Panc1 (cell line): ENCODE results near the gene PARS2. TPM values are rescaled to one million over a fixed set of nuclear protein-coding genes. Genes with fewer than 3 reads are reported as not detected.

Source experiments
- ATAC-seq: fragments of 200-7000 bp; cut with Tn5 transposase; 2 replicates; pipeline ENCODE4 v1.9.1; 2020; ENCODE audit warnings: mild to moderate bottlenecking, moderate library complexity
- BruUV-seq: library from RNA; stranded (reverse); fragments of 400-500 nt; replicated peaks from 2 replicates; lab custom pipeline; 2021; lab: Mats Ljungman, UMichigan
- CTCF ChIA-PET: fragments of 300-600 bp; sonication (Branson Sonifier 250); formaldehyde crosslinking; loops from one replicate; lab custom pipeline; 2022; ENCODE audit warnings: antibody characterized with exemption; lab: Charles Lee
- POLR2A ChIA-PET: fragments of 300-600 bp; sonication (Branson Sonifier 250); formaldehyde crosslinking; loops from one replicate; lab custom pipeline; 2022; ENCODE audit warnings: antibody characterized with exemption; lab: Charles Lee
- DNase-seq: peaks from one replicate; pipeline ENCODE4 v3.0.0-alpha.2; 2010; ENCODE audit warnings: low read depth, low spot score
- H3K27ac ChIP-seq: 2 replicates; pipeline ENCODE4 v1.5.1; 2011; ENCODE audit warnings: mild to moderate bottlenecking, low read length, inconsistent platforms
- H3K27me3 ChIP-seq: fragments of 200-500 bp; sonication (Bioruptor generic); 2 replicates; pipeline ENCODE4 v1.6.0; 2014; ENCODE audit warnings: low read length, inconsistent platforms; ENCODE audit not compliant: control insufficient read depth, insufficient read depth
- H3K36me3 ChIP-seq: fragments of 200-500 bp; sonication (Bioruptor generic); 2 replicates; pipeline ENCODE4 v1.5.1; 2014; ENCODE audit warnings: inconsistent platforms, mild to moderate bottlenecking, low read length, moderate library complexity; ENCODE audit not compliant: control insufficient read depth, insufficient read depth
- H3K4me1 ChIP-seq: 2 replicates; pipeline ENCODE4 v1.5.1; 2011; ENCODE audit warnings: inconsistent platforms, mild to moderate bottlenecking, low read length, moderate library complexity; ENCODE audit not compliant: control insufficient read depth, insufficient read depth
- H3K4me3 ChIP-seq, 2 experiments: 2 replicates each; pipeline ENCODE4 v1.5.1; 2011 to 2012; ENCODE audit warnings: low read depth in 2 of 2, low read length in 2 of 2, mild to moderate bottlenecking in 2 of 2, inconsistent platforms in 1 of 2, moderate library complexity in 1 of 2
- H3K9me3 ChIP-seq: fragments of 200-500 bp; sonication (Bioruptor generic); 2 replicates; pipeline ENCODE4 v1.5.1; 2014; ENCODE audit warnings: low read depth, mild to moderate bottlenecking, inconsistent platforms, low read length, moderate library complexity; ENCODE audit not compliant: control insufficient read depth, insufficient read depth
- POLR2AphosphoS5 ChIP-seq: IDR thresholded peaks from 2 replicates; pipeline ENCODE4 v1.6.1; 2012; ENCODE audit warnings: mild to moderate bottlenecking, low read depth, low read length, moderate library complexity
- SIN3A ChIP-seq: IDR thresholded peaks from 2 replicates; pipeline ENCODE4 v1.6.1; 2012; ENCODE audit warnings: low read depth, mild to moderate bottlenecking, low read length, moderate library complexity, borderline replicate concordance; ENCODE audit not compliant: insufficient read depth
- TCF7L2 ChIP-seq: IDR thresholded peaks from 2 replicates; pipeline ENCODE4 v1.6.1; 2011; ENCODE audit warnings: mild to moderate bottlenecking, low read depth, low read length, inconsistent platforms
- in situ Hi-C: cut with HindIII; loops from 2 replicates; pipeline ENCODE4 v1.10.0; 2016; ENCODE audit warnings: low sequenced_read_pairs, low pct_unique_long_range_greater_than_20kb
- intact Hi-C: fragments of 100-400 bp; cut with micrococcal nuclease; formaldehyde crosslinking; loops from one replicate; pipeline ENCODE4 v1.10.0; 2022; ENCODE audit not compliant: unreplicated experiment
- total RNA-seq: library from RNA; stranded (reverse); gene quantifications from one replicate; pipeline ENCODE4 v1.2.1, GENCODE V29; 2021; ENCODE audit not compliant: unreplicated experiment
- TF ChIP-seq, protein P1 (sequence below): fragments of 450-650 bp; IDR thresholded peaks from 2 replicates; pipeline ENCODE4 v1.5.1; 2017; ENCODE audit warnings: mild to moderate bottlenecking
- TF ChIP-seq, protein P2 (sequence below), 2 experiments: IDR thresholded peaks; 2 replicates each; pipeline ENCODE4 v1.6.1; 2011 to 2012; ENCODE audit warnings: low read depth in 2 of 2, control low read depth in 1 of 2, low read length in 1 of 2, mild to moderate bottlenecking in 1 of 2, moderate library complexity in 1 of 2; ENCODE audit not compliant: insufficient read depth in 1 of 2

Gene PARS2
- total RNA-seq, 1 experiment from 2014 or later, result 4.4 TPM

DNA sequence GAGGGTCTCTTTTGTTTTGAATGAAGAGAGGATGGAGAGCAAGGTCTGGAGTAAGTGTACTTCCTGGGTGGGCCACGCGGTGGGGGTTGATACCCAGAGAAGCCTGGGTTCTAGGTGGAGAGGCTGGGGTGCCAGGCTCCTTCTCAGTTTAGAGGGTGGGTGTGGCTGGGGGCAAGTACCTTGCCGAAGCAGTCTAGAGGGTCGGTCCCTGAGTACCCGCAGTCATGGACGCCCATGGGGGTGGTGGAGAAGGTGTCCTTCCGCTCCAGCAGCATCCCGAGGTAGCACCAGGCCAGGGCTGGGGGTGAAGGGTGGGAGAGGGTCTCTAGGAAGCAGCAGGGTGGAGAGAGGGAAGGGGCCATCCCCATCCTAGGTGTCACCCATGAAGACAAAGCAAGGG is 22.5 kb upstream of the PARS2 start:
- Histone ChIP-seq H3K4me3 (no peak overlapping the region), H3K4me1 (no peaks in the 10 kb centered on the region), H3K36me3 (no peaks in the 10 kb centered on the region), H3K27ac (no peak overlapping the region), H3K9me3 (no peaks in the 10 kb centered on the region), H3K27me3 (no peaks in the 10 kb centered on the region)
- BruUV-seq, result no TSS peak
- intact Hi-C loops, result no loop called here
- in situ Hi-C loops, result no loop called here
- no peak for DNase-seq
- POLR2A ChIA-PET, result no interaction called here
- ATAC-seq, result no peak
- TF ChIP-seq, protein P1, sequence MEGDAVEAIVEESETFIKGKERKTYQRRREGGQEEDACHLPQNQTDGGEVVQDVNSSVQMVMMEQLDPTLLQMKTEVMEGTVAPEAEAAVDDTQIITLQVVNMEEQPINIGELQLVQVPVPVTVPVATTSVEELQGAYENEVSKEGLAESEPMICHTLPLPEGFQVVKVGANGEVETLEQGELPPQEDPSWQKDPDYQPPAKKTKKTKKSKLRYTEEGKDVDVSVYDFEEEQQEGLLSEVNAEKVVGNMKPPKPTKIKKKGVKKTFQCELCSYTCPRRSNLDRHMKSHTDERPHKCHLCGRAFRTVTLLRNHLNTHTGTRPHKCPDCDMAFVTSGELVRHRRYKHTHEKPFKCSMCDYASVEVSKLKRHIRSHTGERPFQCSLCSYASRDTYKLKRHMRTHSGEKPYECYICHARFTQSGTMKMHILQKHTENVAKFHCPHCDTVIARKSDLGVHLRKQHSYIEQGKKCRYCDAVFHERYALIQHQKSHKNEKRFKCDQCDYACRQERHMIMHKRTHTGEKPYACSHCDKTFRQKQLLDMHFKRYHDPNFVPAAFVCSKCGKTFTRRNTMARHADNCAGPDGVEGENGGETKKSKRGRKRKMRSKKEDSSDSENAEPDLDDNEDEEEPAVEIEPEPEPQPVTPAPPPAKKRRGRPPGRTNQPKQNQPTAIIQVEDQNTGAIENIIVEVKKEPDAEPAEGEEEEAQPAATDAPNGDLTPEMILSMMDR, result no peak
- TF ChIP-seq TCF7L2 (no peak), SIN3A (no peak), POLR2AphosphoS5 (no peak)
- TF ChIP-seq, protein P2, sequence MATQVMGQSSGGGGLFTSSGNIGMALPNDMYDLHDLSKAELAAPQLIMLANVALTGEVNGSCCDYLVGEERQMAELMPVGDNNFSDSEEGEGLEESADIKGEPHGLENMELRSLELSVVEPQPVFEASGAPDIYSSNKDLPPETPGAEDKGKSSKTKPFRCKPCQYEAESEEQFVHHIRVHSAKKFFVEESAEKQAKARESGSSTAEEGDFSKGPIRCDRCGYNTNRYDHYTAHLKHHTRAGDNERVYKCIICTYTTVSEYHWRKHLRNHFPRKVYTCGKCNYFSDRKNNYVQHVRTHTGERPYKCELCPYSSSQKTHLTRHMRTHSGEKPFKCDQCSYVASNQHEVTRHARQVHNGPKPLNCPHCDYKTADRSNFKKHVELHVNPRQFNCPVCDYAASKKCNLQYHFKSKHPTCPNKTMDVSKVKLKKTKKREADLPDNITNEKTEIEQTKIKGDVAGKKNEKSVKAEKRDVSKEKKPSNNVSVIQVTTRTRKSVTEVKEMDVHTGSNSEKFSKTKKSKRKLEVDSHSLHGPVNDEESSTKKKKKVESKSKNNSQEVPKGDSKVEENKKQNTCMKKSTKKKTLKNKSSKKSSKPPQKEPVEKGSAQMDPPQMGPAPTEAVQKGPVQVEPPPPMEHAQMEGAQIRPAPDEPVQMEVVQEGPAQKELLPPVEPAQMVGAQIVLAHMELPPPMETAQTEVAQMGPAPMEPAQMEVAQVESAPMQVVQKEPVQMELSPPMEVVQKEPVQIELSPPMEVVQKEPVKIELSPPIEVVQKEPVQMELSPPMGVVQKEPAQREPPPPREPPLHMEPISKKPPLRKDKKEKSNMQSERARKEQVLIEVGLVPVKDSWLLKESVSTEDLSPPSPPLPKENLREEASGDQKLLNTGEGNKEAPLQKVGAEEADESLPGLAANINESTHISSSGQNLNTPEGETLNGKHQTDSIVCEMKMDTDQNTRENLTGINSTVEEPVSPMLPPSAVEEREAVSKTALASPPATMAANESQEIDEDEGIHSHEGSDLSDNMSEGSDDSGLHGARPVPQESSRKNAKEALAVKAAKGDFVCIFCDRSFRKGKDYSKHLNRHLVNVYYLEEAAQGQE (IDR thresholded peaks at IDR 0.05; ENCODE audit: insufficient read depth in 1 of 2, low read depth in 2 of 2, low read length in 1 of 2), result no peak
- CTCF ChIA-PET, result no interaction called here

DNA sequence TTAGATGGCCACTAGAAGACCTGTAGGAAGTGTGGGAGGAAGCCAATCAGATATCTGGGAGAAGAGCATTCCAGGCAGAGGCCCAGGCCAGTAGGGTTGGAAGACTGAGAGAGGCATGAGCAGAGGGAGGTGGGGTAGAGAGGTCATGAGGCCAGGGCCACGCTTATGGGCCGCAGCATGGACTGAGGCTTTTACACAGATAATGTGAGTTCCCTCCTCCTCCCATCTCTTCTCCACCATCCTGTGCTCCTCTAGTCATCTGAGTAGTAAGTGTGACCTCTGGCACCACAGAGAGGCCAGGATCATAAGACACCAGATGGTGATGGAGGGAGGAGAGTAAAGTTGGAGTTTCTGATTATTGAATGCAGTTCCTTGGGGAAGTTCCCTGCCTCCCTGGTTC is 19.7 kb upstream of the PARS2 start:
- intact Hi-C loops, result no loop called here
- no TSS peak for BruUV-seq
- ATAC-seq (no peak), DNase-seq (no peak)
- in situ Hi-C loops, result no loop called here
- Histone ChIP-seq H3K27ac (no peak overlapping the region), H3K4me1 (no peaks in the 10 kb centered on the region), H3K9me3 (no peaks in the 10 kb centered on the region), H3K4me3 (no peak overlapping the region), H3K27me3 (no peaks in the 10 kb centered on the region), H3K36me3 (no peaks in the 10 kb centered on the region)
- POLR2A ChIA-PET, result no interaction called here
- TF ChIP-seq, protein P1, result no peak
- TF ChIP-seq POLR2AphosphoS5 (no peak), TCF7L2 (no peak), SIN3A (no peak)
- TF ChIP-seq, protein P2 (IDR thresholded peaks at IDR 0.05; ENCODE audit: insufficient read depth in 1 of 2, low read depth in 2 of 2, low read length in 1 of 2), result no peak
- CTCF ChIA-PET, result no interaction called here
